ENCODE measurements around the gene KRT74.

Gene KRT74

DNA sequence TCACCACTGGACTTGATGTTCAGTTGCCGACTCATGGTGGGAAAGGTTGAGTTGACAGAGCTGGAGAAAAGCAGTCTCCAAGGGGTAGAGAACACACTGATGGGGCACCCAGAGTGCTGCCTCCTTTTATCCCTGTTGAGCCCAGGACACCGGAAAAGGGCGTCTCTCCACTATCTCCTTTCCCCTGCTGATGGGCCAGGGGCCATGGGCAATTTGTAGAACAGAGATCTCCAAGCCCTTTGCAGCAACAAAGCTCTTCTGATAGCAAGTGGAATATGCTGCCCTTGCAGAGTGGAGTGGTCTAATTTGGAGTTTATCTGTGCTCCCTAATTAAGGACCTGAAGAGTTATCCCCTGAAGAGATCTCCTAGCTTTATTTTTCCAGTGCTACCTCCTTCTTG is at the start of gene KRT74:
Gene KRT74, minus strand, starts transcription at position 101 of the 400 bp plus-strand sequence. Its CDS starts 66 bp downstream, at position 35.
- DNase-seq = no peak

GRCh38 chr12:52622349-52622748 is 48.7 kb upstream of the KRT74 start:
- no peak for DNase-seq

DNA sequence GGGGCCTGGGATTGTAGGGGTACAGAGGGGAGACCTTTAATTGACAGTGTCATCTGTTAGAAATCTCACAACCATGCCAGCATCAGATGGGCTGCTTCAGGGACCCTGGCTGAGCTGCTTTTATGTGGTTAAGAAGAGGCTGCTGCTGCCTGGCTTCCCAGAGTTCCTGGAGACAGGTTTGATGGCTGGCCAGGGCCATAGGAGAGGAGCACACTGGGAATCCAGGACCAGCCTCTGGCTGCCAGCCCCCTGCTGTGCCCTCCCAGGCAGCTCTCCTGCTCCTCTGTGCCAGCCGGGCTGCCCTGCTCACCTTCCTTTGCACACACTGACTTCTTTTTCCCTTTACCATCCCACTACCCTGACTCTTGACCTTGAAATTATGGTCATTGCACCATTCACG is 45.2 kb upstream of the KRT74 start:
- DNase-seq = no peak

DNA sequence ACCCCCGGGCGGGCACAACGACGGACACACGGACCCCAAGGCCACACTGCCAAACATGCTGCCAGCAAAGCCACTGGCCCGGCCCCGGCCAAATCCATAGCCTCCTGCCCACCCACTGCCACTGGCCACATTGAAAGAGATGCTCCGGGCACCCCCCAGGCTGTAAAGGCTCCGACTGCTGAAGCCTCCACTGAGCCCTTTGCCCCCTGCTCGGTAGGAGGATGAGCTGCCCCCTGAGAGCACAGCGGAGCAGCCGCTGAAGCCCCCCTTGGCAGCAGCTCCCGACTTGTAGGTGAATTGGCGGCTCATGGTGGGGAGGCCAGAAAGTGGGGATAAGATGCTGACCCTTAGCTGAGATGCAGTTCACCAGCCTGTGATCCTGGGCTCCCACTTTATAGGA is 44.6 kb upstream of the KRT74 start, which contains the start of gene KRT73:
Gene KRT73, minus strand, starts transcription at position 344 of the 400 bp plus-strand sequence. Its CDS starts 35 bp downstream, at position 309.
- no peak for DNase-seq

GRCh38 chr12:52617403-52617785 is 43.8 kb upstream of the KRT74 start:
- no peak for DNase-seq

DNA sequence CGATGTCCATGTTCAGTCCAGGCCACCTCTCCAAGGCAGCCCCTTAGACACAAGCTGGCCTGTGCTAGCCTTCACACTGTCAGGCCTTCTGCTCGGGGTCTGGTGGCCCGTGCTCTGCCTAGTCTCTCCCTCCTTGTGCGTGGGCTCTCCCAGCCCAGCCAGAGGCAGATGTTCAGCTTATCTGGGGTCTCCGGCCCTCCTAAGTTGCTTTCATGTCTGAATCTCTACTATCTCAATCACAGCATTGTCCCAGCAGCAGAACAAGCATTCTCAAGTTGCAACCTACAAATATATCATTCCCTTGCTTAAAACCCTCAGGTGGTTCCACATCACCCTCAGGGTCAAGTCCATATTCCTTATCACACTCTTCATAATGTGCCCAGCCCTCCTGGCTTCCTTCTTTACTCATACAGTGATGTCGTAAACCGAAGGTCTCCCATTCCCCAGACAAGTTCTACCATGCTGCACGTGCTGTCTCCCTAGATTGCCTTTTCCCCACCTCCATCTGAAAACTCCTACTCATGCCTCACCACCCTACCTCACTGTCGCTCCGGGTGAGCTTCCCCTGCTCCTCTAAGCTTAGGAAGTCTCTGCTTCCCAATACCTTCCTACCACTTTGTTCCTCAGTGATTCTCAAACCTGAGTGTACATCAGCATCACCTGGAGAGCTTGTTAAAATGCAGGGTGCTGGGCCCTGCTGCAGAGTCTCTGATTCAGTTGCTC is 43.2 kb upstream of the KRT74 start:
- no peak for DNase-seq

- no peak for DNase-seq
Observed at GRCh38 chr12:52615912-52616311, 42.3 kb upstream of the KRT74 start.

DNA sequence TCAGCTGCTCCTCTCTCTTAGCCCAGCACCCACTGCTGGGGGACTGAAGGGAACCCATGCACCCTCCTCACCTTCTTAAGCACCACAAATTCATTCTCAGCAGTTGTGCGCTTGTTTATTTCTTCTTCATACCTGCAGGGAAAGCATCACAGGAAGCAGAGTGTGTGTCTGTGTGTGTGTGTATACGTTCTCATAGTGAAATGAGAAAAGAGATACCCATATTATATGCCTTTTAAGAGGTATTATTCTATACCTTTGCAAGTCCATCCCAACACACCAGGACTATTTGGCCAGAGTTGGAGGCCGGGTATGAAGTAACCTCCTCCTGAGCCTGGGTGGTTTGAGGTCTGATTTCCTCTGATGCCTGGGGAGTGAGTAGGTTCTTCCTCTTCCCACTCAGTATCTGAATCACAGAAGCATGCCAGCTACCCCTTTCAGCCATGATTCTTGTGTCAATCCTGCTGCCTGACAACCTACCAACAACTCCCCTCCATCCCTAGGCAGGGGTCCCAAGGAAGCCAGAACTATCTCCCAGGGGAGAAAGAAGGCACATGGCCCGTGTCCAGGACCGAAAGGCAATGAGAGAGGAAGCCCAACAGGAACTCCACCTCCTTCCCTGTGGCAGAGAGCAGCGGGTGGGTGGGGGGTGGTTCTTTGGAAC is 41.7 kb upstream of the KRT74 start:
- DNase-seq = no peak

DNA sequence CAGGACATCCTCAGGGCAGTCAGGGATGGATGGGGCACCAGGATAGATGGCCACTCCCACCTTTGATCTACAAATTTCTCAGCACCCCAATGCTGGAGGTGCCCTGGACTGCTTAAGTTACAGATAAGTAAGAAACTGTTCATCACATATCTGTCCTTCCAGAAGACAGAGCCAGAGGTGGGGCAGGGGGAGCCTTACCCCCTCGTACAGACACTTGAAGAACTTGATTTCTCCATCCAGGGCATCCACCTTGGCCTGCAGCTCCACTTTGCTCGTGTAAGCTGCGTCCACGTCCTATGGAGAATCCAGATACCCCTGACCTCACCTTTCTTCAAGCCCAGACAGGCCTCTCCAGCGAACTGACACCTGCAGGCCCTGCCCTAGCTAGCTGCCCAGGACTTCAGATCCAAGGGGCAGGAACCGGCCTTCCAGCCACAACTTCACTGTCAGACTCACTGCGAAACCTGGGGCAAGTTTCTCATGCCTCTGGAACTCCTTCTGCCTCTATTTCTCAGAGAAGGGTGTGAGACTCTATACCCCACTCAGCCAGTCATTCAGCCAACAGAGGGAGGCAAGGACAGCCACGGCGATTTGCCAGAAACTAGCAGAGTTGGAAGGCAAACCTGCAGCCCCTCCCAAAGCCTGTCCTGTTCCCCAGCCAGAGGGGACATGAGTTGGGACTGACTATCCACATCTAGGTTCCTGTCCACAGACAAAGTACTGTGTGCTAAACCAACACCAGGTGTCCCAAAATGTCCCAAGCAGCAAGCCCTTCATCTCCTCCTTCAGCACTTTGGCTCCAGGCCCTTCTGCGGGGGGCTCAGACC is 41.0 kb upstream of the KRT74 start:
- DNase-seq = no peak

DNA sequence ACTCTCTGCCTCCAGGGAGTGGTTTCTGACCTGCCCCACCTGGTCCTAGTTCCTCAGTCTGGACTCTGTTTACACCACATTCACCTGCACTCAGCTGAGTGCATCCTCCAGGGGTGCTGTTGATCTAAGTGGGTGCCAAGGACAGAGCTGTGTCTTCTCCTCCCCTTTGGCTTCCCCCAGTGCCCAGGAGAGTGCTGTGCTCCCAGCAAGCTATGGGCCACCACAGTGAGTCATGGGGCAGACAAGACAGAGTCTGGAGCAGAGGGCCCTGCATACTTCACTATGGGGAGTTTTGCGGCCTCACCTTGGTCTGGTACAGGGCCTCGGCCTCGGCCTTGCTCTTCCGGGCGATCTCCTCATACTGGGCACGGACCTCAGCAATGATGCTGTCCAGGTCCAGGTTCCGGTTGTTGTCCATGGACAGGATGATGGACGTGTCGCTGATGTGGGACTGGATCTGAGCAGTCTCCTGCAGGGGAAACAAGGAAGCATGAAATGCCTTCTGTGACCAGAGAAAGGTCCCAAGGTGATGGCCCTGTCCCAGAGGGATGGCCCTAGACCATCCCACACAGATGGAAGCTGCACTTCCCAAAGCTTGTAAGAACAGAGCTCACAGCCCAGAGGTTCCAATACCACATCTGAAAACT is 39.9 kb upstream of the KRT74 start:
- DNase-seq = no peak

GRCh38 chr12:52612431-52613383 is 39.1 kb upstream of the KRT74 start:
- no peak for DNase-seq

DNA sequence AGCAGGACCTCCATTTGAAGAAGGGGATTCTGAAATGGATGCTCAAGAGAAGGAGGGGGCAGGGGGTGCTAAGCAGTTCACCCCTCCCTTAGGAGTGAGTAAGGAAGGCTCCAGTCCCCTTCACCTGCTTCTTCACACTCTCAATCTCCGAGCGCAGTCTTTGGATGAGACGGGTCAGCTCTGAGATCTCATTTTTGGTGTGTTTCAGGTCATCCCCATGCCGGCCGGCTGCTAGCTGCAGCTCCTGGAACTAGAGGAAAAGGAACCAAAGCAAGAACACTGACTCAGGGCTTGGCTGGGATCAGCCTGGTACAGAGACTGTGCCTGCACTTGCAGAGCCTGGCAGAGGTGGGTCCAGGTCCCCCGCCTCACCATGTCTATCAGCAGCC is 37.4 kb upstream of the KRT74 start:
- no peak for DNase-seq

DNA sequence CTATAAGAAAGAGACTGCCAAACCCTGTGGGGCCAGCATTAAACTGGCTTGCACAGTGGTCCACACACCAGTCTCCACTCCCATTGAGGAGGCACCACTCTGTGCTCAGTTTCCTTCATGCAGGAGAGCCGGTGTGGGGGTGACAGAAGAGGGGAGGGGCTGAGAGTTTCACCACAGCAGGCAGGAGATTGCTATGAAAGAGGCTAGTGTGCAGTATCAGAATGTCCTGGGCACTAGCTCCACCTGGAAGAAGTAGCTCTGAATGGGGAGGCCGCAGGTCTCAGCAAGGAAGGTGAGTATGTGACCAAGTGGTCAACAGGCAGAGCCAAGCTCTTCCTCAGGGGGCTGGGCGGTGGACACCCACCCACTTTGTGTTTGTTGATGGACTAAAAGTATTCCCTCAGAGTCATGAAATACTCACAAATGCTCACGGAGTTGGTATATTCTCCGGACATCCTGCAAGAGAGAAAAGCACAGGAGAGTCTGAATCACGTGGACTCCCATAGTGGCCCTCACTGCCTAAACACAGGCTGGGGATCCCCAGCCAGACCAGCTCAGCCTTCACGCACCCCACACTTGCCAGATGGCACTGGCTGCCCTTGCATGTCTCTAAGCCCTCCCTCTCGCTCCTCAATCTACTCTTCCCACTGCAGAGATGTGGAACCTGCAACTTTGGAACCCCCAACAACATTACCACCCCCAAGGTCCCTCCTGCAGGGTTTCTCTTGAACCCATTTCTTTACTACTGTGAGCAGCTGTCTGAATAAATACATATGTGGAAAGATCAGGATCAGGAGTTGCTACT is 35.4 kb upstream of the KRT74 start:
- DNase-seq = no peak

GRCh38 chr12:52608161-52608560 is 34.5 kb upstream of the KRT74 start:
- no peak for DNase-seq

- DNase-seq = no peak
Observed at GRCh38 chr12:52607314-52607713, 33.7 kb upstream of the KRT74 start.

GRCh38 chr12:52606581-52607218 is 33.1 kb upstream of the KRT74 start:
- DNase-seq = no peak

- no peak for DNase-seq
Observed at GRCh38 chr12:52606096-52606495, 32.5 kb upstream of the KRT74 start.

GRCh38 chr12:52605542-52605941 is 31.9 kb upstream of the KRT74 start:
- DNase-seq = no peak

GRCh38 chr12:52604859-52605258 is 31.2 kb upstream of the KRT74 start:
- no peak for DNase-seq

GRCh38 chr12:52603314-52603713 is 29.7 kb upstream of the KRT74 start:
- DNase-seq = no peak

GRCh38 chr12:52602552-52602951 is 28.9 kb upstream of the KRT74 start:
- no peak for DNase-seq

All from NCI-H1694 (cell line).